Measurements from ENCODE around the gene CD9.

DNA sequence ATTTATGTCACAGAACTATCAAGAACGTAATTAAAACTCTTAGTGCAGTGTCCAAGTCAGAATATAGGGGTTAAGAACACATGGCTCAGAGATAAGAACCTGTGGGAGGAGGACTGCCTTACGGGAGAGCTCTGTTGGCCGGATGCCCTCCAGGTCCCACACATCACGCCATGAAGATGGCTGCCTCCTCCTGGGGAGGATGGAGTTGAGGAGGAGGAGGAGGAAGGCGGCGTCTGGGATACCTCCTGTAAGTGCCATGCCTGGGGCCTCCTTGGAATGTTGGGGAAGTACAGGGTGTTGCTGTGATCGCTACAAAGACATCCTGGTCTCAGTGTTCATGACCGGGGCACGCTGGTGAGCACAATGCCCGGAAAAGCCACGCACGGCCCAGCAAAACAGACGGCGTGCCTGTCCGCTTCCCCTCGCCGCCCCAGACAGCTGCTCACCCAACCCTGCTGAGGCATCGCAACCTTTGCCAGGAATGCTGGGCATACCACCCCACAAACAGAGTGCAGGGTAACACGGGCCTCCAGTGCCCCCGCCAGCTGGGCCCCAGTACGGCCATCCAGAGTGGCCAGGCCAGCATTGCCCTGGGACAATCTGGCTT, 28.7 kb upstream of the CD9 start:
- TF ChIP-seq, protein P1, sequence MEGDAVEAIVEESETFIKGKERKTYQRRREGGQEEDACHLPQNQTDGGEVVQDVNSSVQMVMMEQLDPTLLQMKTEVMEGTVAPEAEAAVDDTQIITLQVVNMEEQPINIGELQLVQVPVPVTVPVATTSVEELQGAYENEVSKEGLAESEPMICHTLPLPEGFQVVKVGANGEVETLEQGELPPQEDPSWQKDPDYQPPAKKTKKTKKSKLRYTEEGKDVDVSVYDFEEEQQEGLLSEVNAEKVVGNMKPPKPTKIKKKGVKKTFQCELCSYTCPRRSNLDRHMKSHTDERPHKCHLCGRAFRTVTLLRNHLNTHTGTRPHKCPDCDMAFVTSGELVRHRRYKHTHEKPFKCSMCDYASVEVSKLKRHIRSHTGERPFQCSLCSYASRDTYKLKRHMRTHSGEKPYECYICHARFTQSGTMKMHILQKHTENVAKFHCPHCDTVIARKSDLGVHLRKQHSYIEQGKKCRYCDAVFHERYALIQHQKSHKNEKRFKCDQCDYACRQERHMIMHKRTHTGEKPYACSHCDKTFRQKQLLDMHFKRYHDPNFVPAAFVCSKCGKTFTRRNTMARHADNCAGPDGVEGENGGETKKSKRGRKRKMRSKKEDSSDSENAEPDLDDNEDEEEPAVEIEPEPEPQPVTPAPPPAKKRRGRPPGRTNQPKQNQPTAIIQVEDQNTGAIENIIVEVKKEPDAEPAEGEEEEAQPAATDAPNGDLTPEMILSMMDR (conservative IDR thresholded peaks at IDR 0.05): no peak
- no peak for TF ChIP-seq ZFX (IDR thresholded peaks at IDR 0.05)
